Cardiac fibroblast (primary cell): ENCODE results near the gene KLF15.
A peak's percentile ranks its signal among the peaks of the same experiment; 100 is the strongest.

Source experiments
- DNase-seq, 2 donors: peaks; one replicate each; pipeline versions ENCODE4 v3.0.0 to v3.0.0-alpha.2; 2010; ENCODE audit warnings: low read depth in 2 of 2
- H3K4me3 ChIP-seq, 2 donors: replicated peaks in 1 of 2; 1 replicate in 1 of 2; 2 replicates in 1 of 2; pipeline ENCODE4 v1.5.1; 2011; ENCODE audit warnings: low read depth in 2 of 2, low read length in 2 of 2, mild to moderate bottlenecking in 2 of 2, moderate library complexity in 1 of 2
- TF ChIP-seq, protein P1 (sequence below): IDR thresholded peaks from one replicate; pipeline ENCODE4 v1.5.1; 2011; ENCODE audit warnings: low read depth, mild to moderate bottlenecking, low read length, inconsistent platforms

KLF15 gene

DNA sequence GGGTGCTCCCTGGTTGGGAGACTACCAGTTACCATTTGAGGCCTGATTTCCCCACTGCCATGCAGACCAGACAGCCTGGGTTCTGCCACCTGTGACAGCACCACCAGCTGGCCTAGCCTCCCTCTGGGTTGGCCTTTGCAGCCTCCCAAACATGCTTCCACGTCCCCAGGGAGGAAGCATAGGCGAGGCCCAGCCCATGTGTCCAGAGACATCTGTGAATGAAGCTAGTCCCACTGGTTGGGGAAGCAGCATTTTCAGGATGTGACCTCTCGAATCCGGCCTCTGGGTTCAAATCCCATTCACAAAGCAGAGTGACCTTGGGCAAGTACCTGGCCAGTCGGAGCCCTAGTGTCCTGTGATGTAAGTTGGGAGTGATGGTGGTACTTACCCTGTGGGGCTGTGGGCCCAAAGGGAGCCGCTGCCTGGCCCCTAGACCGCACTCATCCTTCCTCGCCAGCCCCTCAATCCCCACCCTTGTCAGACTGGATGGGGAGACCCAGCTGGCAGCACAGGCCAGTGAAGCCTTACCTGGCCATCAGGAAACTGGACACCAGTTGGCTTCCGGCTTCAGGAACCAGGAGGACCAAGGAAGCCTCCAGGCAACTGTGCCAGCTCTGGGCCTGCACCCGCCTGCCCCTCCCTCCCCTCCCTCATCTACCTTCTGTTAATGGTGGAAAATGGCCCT is 6.0 kb downstream of the KLF15 start:
- DNase-seq = no peak
- TF ChIP-seq, protein P1, sequence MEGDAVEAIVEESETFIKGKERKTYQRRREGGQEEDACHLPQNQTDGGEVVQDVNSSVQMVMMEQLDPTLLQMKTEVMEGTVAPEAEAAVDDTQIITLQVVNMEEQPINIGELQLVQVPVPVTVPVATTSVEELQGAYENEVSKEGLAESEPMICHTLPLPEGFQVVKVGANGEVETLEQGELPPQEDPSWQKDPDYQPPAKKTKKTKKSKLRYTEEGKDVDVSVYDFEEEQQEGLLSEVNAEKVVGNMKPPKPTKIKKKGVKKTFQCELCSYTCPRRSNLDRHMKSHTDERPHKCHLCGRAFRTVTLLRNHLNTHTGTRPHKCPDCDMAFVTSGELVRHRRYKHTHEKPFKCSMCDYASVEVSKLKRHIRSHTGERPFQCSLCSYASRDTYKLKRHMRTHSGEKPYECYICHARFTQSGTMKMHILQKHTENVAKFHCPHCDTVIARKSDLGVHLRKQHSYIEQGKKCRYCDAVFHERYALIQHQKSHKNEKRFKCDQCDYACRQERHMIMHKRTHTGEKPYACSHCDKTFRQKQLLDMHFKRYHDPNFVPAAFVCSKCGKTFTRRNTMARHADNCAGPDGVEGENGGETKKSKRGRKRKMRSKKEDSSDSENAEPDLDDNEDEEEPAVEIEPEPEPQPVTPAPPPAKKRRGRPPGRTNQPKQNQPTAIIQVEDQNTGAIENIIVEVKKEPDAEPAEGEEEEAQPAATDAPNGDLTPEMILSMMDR = no peak
- H3K4me3 ChIP-seq = no peak overlapping the region

DNA sequence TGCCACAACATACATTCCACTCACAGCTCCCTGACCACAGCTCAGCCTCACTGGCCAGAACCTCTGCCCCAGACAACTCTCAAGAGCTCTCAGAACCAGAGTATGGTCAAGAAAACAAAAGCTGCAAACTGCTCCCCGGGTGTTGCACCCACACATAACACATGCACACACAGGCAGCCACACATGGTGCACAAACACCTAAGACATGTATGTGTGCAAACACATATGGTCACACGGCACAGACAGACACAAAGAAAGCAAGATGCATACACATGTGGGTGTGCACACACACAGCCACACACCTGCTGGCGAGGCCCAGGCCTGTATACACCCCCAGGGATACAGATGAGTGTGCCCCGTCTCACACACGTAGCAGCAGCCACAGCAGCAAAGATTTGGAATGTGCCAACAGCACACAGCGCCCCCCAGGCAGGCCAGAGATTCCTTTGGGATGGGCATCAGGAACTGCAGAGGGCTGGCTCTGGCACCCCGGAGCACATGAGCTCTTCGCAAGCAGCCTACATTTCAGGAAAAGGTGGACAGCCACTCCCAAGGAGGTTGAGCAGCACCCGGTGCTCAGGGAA is 6.6 kb downstream of the KLF15 start:
- TF ChIP-seq, protein P1 = no peak
- no peak overlapping the region for H3K4me3 ChIP-seq
- no peak for DNase-seq

DNA sequence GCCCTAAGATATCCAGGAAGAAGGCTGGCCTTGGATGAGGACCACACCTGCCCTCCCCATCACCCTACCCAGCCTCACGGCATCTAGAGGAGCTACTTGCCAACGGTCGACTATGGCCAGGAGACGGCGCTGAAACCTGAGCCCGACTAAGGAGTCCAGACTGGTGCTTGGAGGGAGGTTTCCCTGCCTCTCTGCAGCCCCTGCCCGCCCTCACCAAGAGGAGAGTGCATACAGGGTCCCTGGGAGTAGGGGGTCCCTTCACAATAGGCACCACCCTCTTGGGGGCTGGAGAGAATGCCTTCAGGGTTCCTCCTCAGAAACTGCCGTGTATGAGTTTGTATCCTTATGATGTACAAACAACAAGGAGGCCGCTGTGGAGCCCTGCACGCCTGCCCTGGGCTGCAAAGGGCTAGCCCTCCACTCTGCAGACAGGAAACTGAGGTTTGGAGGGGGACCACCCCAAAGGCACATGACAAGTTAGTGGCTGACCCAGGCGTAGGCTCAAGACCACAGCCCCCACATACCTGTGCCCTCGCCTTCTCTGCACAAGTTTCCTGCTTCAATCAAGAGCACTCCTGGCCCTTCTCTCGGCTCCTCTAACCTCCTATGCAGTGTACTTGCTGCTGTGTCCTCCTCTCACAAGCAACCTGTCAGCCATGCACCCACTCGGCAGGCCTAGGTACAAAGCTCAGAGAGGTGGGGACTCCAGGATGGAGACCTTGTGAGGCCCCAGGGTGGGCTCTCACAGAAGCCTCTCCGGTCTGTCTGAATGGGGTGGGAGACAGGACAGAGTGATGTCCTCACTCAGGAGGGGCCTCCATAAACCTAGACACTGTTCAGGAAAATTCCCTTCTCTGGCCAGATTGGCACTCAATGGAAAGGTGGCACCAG is 7.4 kb downstream of the KLF15 start:
- no peak for DNase-seq
- no peak overlapping the region for H3K4me3 ChIP-seq
- TF ChIP-seq, protein P1 = no peak

DNA sequence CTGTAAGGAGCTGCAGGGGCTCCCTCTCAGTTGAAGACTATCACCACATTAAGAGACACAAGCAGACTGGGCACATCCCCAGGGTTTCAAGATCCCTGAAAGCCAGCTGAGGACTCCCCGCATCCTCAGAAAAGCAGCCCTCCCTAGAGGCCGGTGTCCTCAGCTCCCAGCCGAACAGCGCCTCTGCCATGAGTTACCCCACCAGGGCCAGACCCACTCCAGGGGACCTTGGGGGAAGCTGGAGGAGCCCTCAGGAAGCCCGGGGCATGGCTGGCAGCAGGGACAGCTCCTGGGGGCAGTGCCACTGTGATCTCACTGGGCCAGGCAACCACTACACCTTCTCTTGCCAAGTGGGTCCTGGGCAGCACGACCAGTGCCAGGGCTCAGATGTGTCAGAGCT is 8.1 kb downstream of the KLF15 start:
- TF ChIP-seq, protein P1 = no peak
- H3K4me3 ChIP-seq = no peak overlapping the region
- DNase-seq = no peak

DNA sequence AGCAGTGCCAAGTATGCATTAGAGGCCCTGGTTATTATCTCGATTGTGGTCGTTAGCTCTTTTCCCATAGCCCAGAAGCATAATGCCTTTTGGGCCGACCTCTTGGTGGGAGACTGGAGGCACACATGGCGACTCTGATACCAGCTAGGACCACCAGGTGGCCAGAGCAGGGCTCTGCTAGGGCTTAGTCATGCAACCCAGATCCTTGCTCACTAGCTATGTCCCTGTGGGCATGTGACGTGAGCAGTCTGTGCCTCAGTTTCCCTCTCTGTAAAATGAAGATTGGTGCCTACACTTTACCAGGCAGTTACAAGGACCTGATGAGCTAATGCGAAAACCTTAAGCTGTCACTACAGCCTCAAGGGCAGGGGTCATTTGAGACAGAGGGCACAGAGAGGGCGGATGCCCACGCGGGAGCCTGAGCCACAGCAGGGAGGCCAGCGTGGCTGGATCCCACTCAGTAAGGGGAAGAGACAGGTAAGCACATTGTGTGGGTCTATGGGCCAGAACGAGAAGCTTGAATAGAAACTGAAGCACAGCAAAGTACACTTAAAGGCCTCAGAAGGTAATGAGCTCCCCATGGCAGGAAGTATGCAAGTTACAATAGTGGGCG is 8.8 kb downstream of the KLF15 start:
- TF ChIP-seq, protein P1 = peak; percentile 16
- peak in 1 of 2 donors; percentile 14 for DNase-seq
- H3K4me3 ChIP-seq = no peak overlapping the region

DNA sequence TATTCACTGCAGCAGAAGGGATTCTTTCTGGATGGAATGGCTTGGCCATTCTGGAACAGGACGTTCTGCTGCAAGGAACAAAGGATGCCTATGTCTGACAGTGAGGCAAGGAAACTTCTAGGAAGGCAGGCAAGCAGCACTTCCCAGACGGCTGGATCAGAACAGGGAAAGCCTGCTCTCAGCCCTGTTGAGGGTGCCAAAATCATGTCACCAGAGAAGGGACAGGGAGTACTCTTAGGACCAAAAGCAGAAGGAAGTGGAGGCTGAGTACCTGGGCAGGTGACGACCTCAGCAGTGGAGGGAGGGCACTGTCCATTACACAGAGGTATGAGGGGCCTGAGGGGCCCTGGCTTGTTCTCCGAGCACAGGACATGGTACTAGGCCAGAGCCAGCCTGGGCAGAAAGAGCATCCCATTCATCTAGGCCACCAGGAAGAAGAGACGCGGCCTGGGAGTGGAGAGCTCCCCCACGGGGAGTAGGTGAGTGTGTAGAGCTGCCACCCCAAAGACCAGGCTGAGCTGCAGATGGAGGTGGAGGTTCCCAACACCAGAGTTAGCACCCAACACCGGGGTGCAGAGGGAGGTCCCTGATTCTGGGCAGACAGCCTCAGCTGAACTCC is 9.6 kb downstream of the KLF15 start:
- H3K4me3 ChIP-seq = no peak overlapping the region
- DNase-seq = no peak
- TF ChIP-seq, protein P1 = no peak
